GM12801 (cell line): Measurements from ENCODE around the gene LRCH2.

Experiments used
- CTCF ChIP-seq: IDR thresholded peaks from one replicate; pipeline ENCODE4 v1.5.1; 2011; ENCODE audit warnings: control low read depth; ENCODE audit not compliant: insufficient read length; ENCODE audit errors: extremely low read depth

Gene LRCH2

GRCh38 chrX:115259238-115259875, 25.5 kb upstream of the LRCH2 start:
- no peak for TF ChIP-seq CTCF

GRCh38 chrX:115257711-115258110, 23.8 kb upstream of the LRCH2 start:
- TF ChIP-seq CTCF, result no peak

- no peak for TF ChIP-seq CTCF
Observed at GRCh38 chrX:115255003-115255402, 21.1 kb upstream of the LRCH2 start.

- no peak for TF ChIP-seq CTCF
Observed at GRCh38 chrX:115251458-115252233, 17.8 kb upstream of the LRCH2 start.

- TF ChIP-seq CTCF, result no peak
Observed at GRCh38 chrX:115237056-115237455, 3.2 kb upstream of the LRCH2 start.

GRCh38 chrX:115236560-115236959, 2.7 kb upstream of the LRCH2 start:
- TF ChIP-seq CTCF, result no peak

- TF ChIP-seq CTCF, result no peak
Observed at GRCh38 chrX:115234461-115234860, 565 bp upstream of the LRCH2 start.
